Measurements from ENCODE around the gene ALLC.

Gene ALLC

DNA sequence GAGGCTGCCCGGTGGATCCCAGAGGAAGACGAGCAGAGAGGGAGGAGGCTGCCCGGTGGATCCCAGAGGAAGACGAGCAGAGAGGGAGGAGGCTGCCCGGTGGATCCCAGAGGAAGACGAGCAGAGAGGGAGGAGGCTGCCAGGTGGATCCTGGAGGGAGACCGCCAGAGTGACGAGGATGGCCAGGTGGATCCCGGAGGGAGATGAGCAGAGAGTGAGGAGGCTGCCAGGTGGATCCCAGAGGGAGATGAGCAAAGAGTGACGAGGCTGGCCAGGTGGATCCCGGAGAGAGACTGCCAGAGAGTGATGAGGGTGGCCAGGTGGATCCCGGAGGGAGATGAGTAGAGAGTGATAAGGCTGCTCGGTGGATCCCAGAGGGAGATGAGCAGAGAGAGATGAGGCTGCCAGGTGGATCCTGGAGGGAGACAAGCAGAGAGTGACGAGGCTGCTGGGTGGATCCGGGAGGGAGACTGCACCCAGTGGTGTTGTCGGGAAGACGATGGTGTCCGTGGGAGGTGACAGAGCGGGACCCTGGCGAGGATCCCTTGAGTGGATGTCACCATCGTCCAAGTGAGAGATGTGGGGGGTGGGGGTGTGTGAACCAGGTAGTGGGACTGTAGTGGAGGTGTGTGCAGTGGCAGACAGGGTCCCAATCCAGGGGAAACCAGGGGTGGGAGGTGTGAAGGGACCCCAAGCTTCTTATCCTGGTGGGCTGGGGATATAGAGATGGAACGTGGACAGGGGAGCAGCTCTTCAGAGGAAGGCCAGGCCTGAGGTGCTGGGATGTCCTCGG lies 67.7 kb downstream of the ALLC start:
- no peak overlapping the region for H3K4me3 ChIP-seq (replicated peaks; ENCODE audit: low read depth, low read length)
- no peaks in the 10 kb centered on the region for H3K36me3 ChIP-seq (ENCODE audit: control insufficient read depth, insufficient read depth, low read length)
- TF ChIP-seq, protein P1, sequence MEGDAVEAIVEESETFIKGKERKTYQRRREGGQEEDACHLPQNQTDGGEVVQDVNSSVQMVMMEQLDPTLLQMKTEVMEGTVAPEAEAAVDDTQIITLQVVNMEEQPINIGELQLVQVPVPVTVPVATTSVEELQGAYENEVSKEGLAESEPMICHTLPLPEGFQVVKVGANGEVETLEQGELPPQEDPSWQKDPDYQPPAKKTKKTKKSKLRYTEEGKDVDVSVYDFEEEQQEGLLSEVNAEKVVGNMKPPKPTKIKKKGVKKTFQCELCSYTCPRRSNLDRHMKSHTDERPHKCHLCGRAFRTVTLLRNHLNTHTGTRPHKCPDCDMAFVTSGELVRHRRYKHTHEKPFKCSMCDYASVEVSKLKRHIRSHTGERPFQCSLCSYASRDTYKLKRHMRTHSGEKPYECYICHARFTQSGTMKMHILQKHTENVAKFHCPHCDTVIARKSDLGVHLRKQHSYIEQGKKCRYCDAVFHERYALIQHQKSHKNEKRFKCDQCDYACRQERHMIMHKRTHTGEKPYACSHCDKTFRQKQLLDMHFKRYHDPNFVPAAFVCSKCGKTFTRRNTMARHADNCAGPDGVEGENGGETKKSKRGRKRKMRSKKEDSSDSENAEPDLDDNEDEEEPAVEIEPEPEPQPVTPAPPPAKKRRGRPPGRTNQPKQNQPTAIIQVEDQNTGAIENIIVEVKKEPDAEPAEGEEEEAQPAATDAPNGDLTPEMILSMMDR (IDR thresholded peaks at IDR 0.05; ENCODE audit: insufficient read depth, low read length, poor library complexity, severe bottlenecking) = no peak
- no peaks in the 10 kb centered on the region; the same call in none of the 2 replicates for H3K27me3 ChIP-seq (replicated peaks; ENCODE audit: control insufficient read depth, insufficient read depth, low read length)
- DNase-seq (ENCODE audit: extremely low read depth, insufficient read length) = no peak

DNA sequence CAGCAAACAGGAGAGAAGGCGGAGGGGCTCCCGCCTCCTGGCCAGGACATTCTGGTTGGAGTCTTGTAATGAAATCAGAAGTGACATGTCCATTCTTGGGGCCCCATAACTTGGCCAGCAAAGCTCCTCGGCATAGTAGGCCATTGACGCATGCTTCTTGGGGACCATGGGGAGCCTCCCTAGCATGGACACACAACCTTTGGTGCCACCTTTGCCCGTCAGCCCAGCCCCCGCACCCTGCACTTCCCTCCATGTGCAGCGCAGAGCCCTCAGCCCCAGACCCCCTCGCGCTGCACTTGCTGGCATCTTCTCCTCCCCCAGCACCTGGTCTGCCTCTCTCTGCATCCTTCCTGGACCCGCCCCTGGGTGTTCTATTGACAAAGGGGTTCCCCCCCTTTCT lies 68.5 kb downstream of the ALLC start:
- Histone ChIP-seq H3K36me3 (ENCODE audit: control insufficient read depth, insufficient read depth, low read length) (no peaks in the 10 kb centered on the region), H3K4me3 (replicated peaks; ENCODE audit: low read depth, low read length) (no peak overlapping the region), H3K27me3 (replicated peaks; ENCODE audit: control insufficient read depth, insufficient read depth, low read length) (no peaks in the 10 kb centered on the region; the same call in none of the 2 replicates)
- TF ChIP-seq, protein P1 (IDR thresholded peaks at IDR 0.05; ENCODE audit: insufficient read depth, low read length, poor library complexity, severe bottlenecking) = no peak
- DNase-seq (ENCODE audit: extremely low read depth, insufficient read length) = no peak

GRCh38 chr2:3727397-3728045 lies 69.5 kb downstream of the ALLC start:
- Histone ChIP-seq H3K27me3 (replicated peaks; ENCODE audit: control insufficient read depth, insufficient read depth, low read length) (no peaks in the 10 kb centered on the region; the same call in none of the 2 replicates), H3K36me3 (ENCODE audit: control insufficient read depth, insufficient read depth, low read length) (no peaks in the 10 kb centered on the region), H3K4me3 (replicated peaks; ENCODE audit: low read depth, low read length) (no peak overlapping the region)
- DNase-seq (ENCODE audit: extremely low read depth, insufficient read length) = no peak
- TF ChIP-seq, protein P1 (IDR thresholded peaks at IDR 0.05; ENCODE audit: insufficient read depth, low read length, poor library complexity, severe bottlenecking) = no peak

DNA sequence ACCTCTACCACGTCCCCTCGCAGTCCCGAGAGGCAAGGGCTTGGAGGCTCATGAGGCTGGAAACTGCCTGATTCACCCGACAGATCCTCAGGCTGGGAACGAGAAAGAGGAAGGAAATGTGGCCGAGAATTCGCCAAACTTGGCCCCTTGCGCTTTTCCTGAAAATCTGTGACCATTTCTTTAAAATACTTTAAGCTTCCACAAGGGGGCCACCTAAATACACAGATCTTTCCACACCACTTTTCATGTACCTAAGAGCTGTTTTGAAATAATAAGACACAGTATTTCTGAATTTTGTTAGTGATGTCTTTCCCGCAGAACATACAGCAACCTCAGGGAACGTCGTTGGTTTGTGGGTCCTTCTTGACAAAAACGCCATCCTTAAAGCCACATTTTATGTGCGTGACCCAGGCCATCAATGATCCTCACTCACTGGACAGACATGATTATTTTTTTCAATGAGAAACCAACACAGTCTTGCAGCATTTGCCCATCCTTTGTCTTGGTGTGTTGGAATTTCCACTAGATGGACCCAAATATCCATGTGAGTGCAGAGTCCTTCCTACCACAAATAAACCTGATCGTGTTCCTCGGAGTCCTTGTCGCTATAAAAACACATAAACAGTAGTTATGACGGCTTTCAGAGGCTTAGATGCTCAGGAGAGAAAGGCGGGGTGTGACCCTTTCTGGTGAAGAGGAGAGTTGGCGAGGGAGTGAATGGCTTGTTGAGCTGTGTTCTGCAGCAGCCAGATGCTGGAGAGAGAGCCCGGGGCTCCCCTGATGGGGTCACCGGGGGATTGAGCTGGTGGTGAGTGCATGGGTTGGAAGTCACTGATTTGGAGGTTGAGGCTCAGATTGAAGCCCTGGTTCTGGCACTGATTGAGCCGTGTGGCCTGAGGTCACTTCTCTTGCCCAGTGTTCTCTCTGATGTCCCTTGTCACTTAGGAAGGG lies 70.4 kb downstream of the ALLC start:
- Histone ChIP-seq H3K36me3 (ENCODE audit: control insufficient read depth, insufficient read depth, low read length) (no peaks in the 10 kb centered on the region), H3K4me3 (replicated peaks; ENCODE audit: low read depth, low read length) (no peak overlapping the region), H3K27me3 (replicated peaks; ENCODE audit: control insufficient read depth, insufficient read depth, low read length) (no peaks in the 10 kb centered on the region; the same call in none of the 2 replicates)
- TF ChIP-seq, protein P1 (IDR thresholded peaks at IDR 0.05; ENCODE audit: insufficient read depth, low read length, poor library complexity, severe bottlenecking) = peak; percentile 57
- no peak for DNase-seq (ENCODE audit: extremely low read depth, insufficient read length)

- Histone ChIP-seq H3K36me3 (ENCODE audit: control insufficient read depth, insufficient read depth, low read length) (no peaks in the 10 kb centered on the region), H3K27me3 (replicated peaks; ENCODE audit: control insufficient read depth, insufficient read depth, low read length) (no peaks in the 10 kb centered on the region; the same call in none of the 2 replicates), H3K4me3 (replicated peaks; ENCODE audit: low read depth, low read length) (no peak overlapping the region)
- TF ChIP-seq, protein P1 (IDR thresholded peaks at IDR 0.05; ENCODE audit: insufficient read depth, low read length, poor library complexity, severe bottlenecking) = no peak
- no peak for DNase-seq (ENCODE audit: extremely low read depth, insufficient read length)
These were observed 71.1 kb downstream of the ALLC start for GRCh38 chr2:3729055-3729448.
